HEK293 (cell line): ENCODE data around the gene DYNC2I2.

ENCODE experiments used
- CTCF ChIA-PET: fragments of 350-600 bp; formaldehyde crosslinking; extraction: SDS; loops from one replicate; lab custom pipeline; 2021; ENCODE audit warnings: antibody characterized with exemption; lab: Yijun Ruan, JAX
- POLR2A ChIA-PET: fragments of 300-600 bp; formaldehyde crosslinking; extraction: SDS; loops from one replicate; lab custom pipeline; 2020; ENCODE audit warnings: antibody characterized with exemption, inconsistent platforms; lab: Yijun Ruan, JAX
- H3K27ac ChIP-seq: fragments of 200-500 bp; sonication (Bioruptor generic); 2 replicates; pipeline ENCODE4 v1.5.1; 2014; ENCODE audit warnings: low read depth, low read length, control low read depth, inconsistent platforms; ENCODE audit errors: extremely low read depth
- H3K36me3 ChIP-seq, 2 experiments: fragments of 200-500 bp in 1 of 2; sonication (Bioruptor generic) in 1 of 2; 1 replicate in 1 of 2; 2 replicates in 1 of 2; pipeline ENCODE4 v1.5.1; 2014 to 2017; ENCODE audit warnings: inconsistent platforms in 2 of 2, low read length in 2 of 2; ENCODE audit not compliant: control insufficient read depth in 2 of 2, insufficient read depth in 1 of 2
- H3K4me1 ChIP-seq: fragments of 200-500 bp; sonication (Bioruptor generic); 2 replicates; pipeline ENCODE4 v1.5.1; 2014; ENCODE audit warnings: mild to moderate bottlenecking, low read length, inconsistent platforms; ENCODE audit not compliant: control insufficient read depth, insufficient read depth
- H3K4me3 ChIP-seq: 2 replicates; pipeline ENCODE4 v1.5.1; 2011; ENCODE audit warnings: low read depth, mild to moderate bottlenecking, control low read depth, low read length, moderate library complexity
- H3K9me3 ChIP-seq: fragments of 200-500 bp; sonication (Bioruptor generic); 2 replicates; pipeline ENCODE4 v1.5.1; 2014; ENCODE audit warnings: low read depth, low read length, inconsistent platforms; ENCODE audit not compliant: control insufficient read depth, insufficient read depth
- EGR2 ChIP-seq: fragments of 450-650 bp; formaldehyde crosslinking; IDR thresholded peaks from 2 replicates; pipeline ENCODE4 v1.5.1; 2016; ENCODE audit warnings: low read depth, missing biosample characterization, missing genetic modification characterization
- HOXD13 ChIP-seq: sonication (generic); formaldehyde crosslinking; IDR thresholded peaks from 2 replicates; pipeline ENCODE4 v1.8.0; 2022; ENCODE audit warnings: missing genetic modification reagents, borderline replicate concordance
- INSM2 ChIP-seq: fragments of 450-650 bp; formaldehyde crosslinking; IDR thresholded peaks from 2 replicates; pipeline ENCODE4 v1.5.1; 2016; ENCODE audit warnings: missing biosample characterization, missing genetic modification characterization
- KLF10 ChIP-seq: fragments of 450-650 bp; IDR thresholded peaks from 2 replicates; pipeline ENCODE4 v1.5.1; 2018; ENCODE audit warnings: missing biosample characterization, mild to moderate bottlenecking, missing genetic modification characterization
- KLF7 ChIP-seq: fragments of 450-650 bp; formaldehyde crosslinking; IDR thresholded peaks from 2 replicates; pipeline ENCODE4 v1.5.1; 2016; ENCODE audit warnings: missing biosample characterization, missing genetic modification characterization, borderline replicate concordance
- KLF8 ChIP-seq: fragments of 450-650 bp; formaldehyde crosslinking; IDR thresholded peaks from 2 replicates; pipeline ENCODE4 v1.5.1; 2016; ENCODE audit warnings: missing biosample characterization, missing genetic modification characterization
- KLF9 ChIP-seq: fragments of 450-650 bp; formaldehyde crosslinking; IDR thresholded peaks from 2 replicates; pipeline ENCODE4 v1.5.1; 2016; ENCODE audit warnings: missing biosample characterization, missing genetic modification characterization, low read depth
- MEIS1 ChIP-seq: sonication (generic); formaldehyde crosslinking; IDR thresholded peaks from 2 replicates; pipeline ENCODE4 v1.8.1; 2022; ENCODE audit warnings: missing genetic modification reagents, mild to moderate bottlenecking, borderline replicate concordance
- SP7 ChIP-seq: fragments of 450-650 bp; formaldehyde crosslinking; IDR thresholded peaks from 2 replicates; pipeline ENCODE4 v1.5.1; 2016; ENCODE audit warnings: missing biosample characterization, missing genetic modification characterization
- ZBTB11 ChIP-seq: fragments of 450-650 bp; formaldehyde crosslinking; conservative IDR thresholded peaks from 2 replicates; pipeline ENCODE4 v1.5.1; 2016; ENCODE audit warnings: low read depth, missing biosample characterization, missing genetic modification characterization
- ZEB2 ChIP-seq: fragments of 450-650 bp; formaldehyde crosslinking; IDR thresholded peaks from 2 replicates; pipeline ENCODE4 v1.5.1; 2016; ENCODE audit warnings: missing biosample characterization, missing genetic modification characterization
- ZFP69B ChIP-seq: fragments of 450-650 bp; formaldehyde crosslinking; IDR thresholded peaks from 2 replicates; pipeline ENCODE4 v1.5.1; 2016; ENCODE audit warnings: missing biosample characterization, missing genetic modification characterization
- ZIC2 ChIP-seq: fragments of 450-650 bp; formaldehyde crosslinking; IDR thresholded peaks from 2 replicates; pipeline ENCODE4 v1.5.1; 2016; ENCODE audit warnings: missing biosample characterization, missing genetic modification characterization
- ZNF2 ChIP-seq: fragments of 450-650 bp; formaldehyde crosslinking; IDR thresholded peaks from 2 replicates; pipeline ENCODE4 v1.5.1; 2016; ENCODE audit warnings: missing biosample characterization, missing genetic modification characterization
- ZNF341 ChIP-seq: fragments of 450-650 bp; formaldehyde crosslinking; IDR thresholded peaks from 2 replicates; pipeline ENCODE4; 2016; ENCODE audit warnings: low read depth, missing biosample characterization, missing genetic modification characterization
- ZNF362 ChIP-seq: fragments of 450-650 bp; formaldehyde crosslinking; IDR thresholded peaks from 2 replicates; pipeline ENCODE4 v1.5.1; 2016; ENCODE audit warnings: missing biosample characterization, missing genetic modification characterization
- ZNF404 ChIP-seq: fragments of 450-650 bp; formaldehyde crosslinking; IDR thresholded peaks from 2 replicates; pipeline ENCODE4 v1.5.1; 2017; ENCODE audit warnings: missing biosample characterization, missing genetic modification characterization
- ZNF544 ChIP-seq: fragments of 450-650 bp; formaldehyde crosslinking; IDR thresholded peaks from 2 replicates; pipeline ENCODE4 v1.5.0; 2017; ENCODE audit warnings: missing biosample characterization, missing genetic modification characterization
- ZNF624 ChIP-seq: fragments of 450-650 bp; formaldehyde crosslinking; IDR thresholded peaks from 2 replicates; pipeline ENCODE4 v1.5.1; 2017; ENCODE audit warnings: missing biosample characterization, missing genetic modification characterization
- ZNF777 ChIP-seq: fragments of 450-650 bp; formaldehyde crosslinking; IDR thresholded peaks from 2 replicates; pipeline ENCODE4 v1.5.1; 2017; ENCODE audit warnings: missing biosample characterization, missing genetic modification characterization, borderline replicate concordance
- TF ChIP-seq, protein P1 (sequence below): fragments of 450-650 bp; formaldehyde crosslinking; optimal IDR thresholded peaks from 2 replicates; pipeline ENCODE3; 2016; ENCODE audit warnings: missing biosample characterization, mild to moderate bottlenecking, missing genetic modification characterization
- TF ChIP-seq, protein P2 (sequence below): fragments of 450-650 bp; formaldehyde crosslinking; IDR thresholded peaks from 2 replicates; pipeline ENCODE4 v1.5.1; 2016; ENCODE audit warnings: missing biosample characterization, missing genetic modification characterization, borderline replicate concordance

Gene DYNC2I2

DNA sequence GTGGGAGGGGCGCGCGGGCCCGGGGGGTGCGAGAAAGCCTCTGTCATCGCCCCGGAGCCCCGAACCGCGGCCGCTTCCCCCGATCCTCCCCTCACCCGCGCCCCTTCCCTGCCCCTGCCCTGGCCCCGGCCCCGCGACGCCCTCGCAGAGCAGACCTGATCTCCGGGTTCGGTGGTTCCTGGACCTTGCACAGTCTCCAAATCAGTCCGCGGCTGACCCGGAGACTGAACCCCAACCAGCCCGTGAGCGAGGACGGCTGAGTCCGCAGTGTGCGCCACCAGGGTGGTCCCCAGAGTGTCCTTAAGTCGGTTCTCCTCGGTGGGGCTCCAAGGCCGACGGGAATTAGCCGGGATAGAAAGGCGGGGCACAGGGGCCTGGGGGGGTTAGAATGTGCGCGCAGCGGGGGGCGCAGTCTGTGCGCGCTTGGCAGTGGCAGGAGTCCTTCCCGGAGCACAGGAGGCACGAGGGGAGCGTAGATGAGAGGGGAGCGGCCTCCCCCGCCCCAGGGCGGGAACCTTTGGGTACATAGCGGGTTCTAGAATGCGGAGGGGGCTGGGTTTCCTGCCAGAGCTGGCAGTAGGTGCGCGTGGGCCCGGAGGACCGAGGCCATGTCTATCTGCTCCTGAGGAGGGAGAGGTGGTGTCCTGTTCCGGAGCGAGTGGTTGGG lies 46.4 kb upstream of the DYNC2I2 start:
- H3K4me1 ChIP-seq = no peaks in the 10 kb centered on the region
- ChIA-PET POLR2A (interaction anchor here (0.6 to 3.7 kb wide), 2 partner anchors 21 to 83 kb away, joined by 3 to 22 read pairs; partner anchors contain the start of gene ZDHHC12), CTCF (interaction anchor here (1.3 to 1.4 kb wide), 2 partner anchors 12 to 68 kb away, joined by 3 read pairs; no protein-coding TSS in a partner anchor)
- peak overlapping the region; percentile 79 for H3K4me3 ChIP-seq
- H3K9me3 ChIP-seq = no peaks in the 10 kb centered on the region
- H3K36me3 ChIP-seq = peaks cover 0 to 27% of the 10 kb centered on the region in 2 experiments; a peak in 2 of 3 replicates
- peak overlapping the region; percentile 80 for H3K27ac ChIP-seq
- peak; percentile 81 for TF ChIP-seq EGR2 (tag by site-specific recombination)
- TF ChIP-seq ZBTB11 (tag by site-specific recombination) = peak; percentile 89
- peak; percentile 86; the same call in 1 of the 2 replicates for TF ChIP-seq ZEB2 (tag by site-specific recombination)
- TF ChIP-seq ZNF777 = 0 out of 2 replicates have a peak, but pooled peaks have one; percentile 25
- peak; percentile 55; the same call in 1 of the 2 replicates for TF ChIP-seq ZNF341
- no peak for TF ChIP-seq ZNF544 (tag by site-specific recombination)
- peak; percentile 4; the same call in 1 of the 2 replicates for TF ChIP-seq MEIS1 (CRISPR knock-in tag)
- TF ChIP-seq SP7 (tag by site-specific recombination) = peak; percentile 71; the same call in 1 of the 2 replicates
- TF ChIP-seq ZFP69B = peak; percentile 69
- TF ChIP-seq KLF9 (tag by site-specific recombination) = peak; percentile 75
- peak; percentile 58; the same call in 1 of the 2 replicates for TF ChIP-seq KLF7 (tag by site-specific recombination)
- TF ChIP-seq KLF8 (tag by site-specific recombination) = peak; percentile 78
- 0 out of 2 replicates have a peak, but pooled peaks have one; percentile 14 for TF ChIP-seq INSM2
- TF ChIP-seq, protein P1, sequence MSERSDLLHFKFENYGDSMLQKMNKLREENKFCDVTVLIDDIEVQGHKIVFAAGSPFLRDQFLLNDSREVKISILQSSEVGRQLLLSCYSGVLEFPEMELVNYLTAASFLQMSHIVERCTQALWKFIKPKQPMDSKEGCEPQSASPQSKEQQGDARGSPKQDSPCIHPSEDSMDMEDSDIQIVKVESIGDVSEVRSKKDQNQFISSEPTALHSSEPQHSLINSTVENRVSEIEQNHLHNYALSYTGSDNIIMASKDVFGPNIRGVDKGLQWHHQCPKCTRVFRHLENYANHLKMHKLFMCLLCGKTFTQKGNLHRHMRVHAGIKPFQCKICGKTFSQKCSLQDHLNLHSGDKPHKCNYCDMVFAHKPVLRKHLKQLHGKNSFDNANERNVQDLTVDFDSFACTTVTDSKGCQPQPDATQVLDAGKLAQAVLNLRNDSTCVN = peak; percentile 52
- TF ChIP-seq, protein P2, sequence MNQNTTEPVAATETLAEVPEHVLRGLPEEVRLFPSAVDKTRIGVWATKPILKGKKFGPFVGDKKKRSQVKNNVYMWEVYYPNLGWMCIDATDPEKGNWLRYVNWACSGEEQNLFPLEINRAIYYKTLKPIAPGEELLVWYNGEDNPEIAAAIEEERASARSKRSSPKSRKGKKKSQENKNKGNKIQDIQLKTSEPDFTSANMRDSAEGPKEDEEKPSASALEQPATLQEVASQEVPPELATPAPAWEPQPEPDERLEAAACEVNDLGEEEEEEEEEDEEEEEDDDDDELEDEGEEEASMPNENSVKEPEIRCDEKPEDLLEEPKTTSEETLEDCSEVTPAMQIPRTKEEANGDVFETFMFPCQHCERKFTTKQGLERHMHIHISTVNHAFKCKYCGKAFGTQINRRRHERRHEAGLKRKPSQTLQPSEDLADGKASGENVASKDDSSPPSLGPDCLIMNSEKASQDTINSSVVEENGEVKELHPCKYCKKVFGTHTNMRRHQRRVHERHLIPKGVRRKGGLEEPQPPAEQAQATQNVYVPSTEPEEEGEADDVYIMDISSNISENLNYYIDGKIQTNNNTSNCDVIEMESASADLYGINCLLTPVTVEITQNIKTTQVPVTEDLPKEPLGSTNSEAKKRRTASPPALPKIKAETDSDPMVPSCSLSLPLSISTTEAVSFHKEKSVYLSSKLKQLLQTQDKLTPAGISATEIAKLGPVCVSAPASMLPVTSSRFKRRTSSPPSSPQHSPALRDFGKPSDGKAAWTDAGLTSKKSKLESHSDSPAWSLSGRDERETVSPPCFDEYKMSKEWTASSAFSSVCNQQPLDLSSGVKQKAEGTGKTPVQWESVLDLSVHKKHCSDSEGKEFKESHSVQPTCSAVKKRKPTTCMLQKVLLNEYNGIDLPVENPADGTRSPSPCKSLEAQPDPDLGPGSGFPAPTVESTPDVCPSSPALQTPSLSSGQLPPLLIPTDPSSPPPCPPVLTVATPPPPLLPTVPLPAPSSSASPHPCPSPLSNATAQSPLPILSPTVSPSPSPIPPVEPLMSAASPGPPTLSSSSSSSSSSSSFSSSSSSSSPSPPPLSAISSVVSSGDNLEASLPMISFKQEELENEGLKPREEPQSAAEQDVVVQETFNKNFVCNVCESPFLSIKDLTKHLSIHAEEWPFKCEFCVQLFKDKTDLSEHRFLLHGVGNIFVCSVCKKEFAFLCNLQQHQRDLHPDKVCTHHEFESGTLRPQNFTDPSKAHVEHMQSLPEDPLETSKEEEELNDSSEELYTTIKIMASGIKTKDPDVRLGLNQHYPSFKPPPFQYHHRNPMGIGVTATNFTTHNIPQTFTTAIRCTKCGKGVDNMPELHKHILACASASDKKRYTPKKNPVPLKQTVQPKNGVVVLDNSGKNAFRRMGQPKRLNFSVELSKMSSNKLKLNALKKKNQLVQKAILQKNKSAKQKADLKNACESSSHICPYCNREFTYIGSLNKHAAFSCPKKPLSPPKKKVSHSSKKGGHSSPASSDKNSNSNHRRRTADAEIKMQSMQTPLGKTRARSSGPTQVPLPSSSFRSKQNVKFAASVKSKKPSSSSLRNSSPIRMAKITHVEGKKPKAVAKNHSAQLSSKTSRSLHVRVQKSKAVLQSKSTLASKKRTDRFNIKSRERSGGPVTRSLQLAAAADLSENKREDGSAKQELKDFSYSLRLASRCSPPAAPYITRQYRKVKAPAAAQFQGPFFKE (tag by site-specific recombination) = no peak
- peak; percentile 95 for TF ChIP-seq ZIC2 (tag by site-specific recombination)
- TF ChIP-seq KLF10 (tag by site-specific recombination) = no peak
- no peak for TF ChIP-seq ZNF2 (tag by site-specific recombination)
- no peak for TF ChIP-seq ZNF404
- no peak for TF ChIP-seq ZNF624 (tag by site-specific recombination)
- 0 out of 2 replicates have a peak, but pooled peaks have one; percentile 20 for TF ChIP-seq HOXD13 (CRISPR knock-in tag)
- TF ChIP-seq ZNF362 (tag by site-specific recombination) = no peak
